ENCODE measurements around the gene TIA1. TPM values are rescaled to one million over a fixed set of nuclear protein-coding genes. Genes with fewer than 3 reads are reported as not detected.

The TIA1 gene
- total RNA-seq, 1 donor from 2014 or later: 149 TPM

DNA sequence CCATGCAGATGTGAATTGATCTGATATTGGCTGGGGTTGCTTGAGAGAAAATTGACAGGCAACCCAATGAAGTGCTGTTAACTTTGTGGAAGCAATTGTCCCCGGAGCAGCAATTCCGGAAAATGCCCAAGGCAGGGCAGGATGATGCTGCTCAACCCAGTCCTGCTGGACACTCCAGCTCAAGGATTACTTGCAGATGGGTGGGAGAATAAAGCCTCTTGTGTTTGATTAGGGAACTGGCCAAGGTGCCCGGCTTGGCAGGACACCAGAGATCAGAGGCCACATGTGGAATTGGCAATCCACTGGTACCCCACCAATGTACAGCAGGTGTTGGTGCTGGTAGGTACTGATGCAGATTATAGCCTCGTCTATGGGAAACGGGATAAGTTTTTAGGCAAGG, 45.3 kb downstream of the TIA1 start:
- intact Hi-C loops (cut with micrococcal nuclease): no loop called here
- ATAC-seq (ENCODE audit: low read depth): no peak
- H3K9me3 Mint-ChIP-seq: no peaks in the 10 kb centered on the region

DNA sequence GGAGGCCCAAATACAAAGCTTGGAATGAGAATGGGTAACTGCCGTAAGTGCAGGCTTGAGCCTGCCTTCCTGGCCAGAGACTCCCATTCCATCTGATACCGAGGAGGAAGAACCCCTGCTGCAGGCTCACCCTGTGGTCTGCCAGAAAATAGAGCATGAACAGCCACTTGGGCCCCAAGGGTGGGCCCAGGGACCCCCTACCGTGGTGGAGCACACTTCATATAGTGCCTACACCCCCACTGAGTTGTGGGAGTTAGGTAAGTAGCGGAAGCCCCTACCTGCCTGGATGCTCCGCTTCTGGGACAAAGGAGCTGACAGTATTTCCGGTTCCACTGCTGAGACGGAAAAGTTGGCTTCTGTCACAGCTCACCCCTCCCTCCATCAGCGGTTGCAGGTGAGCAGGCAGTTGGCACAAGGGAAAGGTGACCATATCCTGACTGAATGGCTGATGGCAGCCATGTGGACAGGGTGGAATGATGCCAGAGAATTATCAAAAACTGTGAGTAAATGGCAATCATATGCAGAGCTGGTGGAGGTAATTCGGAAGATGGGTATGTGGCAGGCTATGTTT, 46.1 kb downstream of the TIA1 start:
- Mint-ChIP-seq H3K27ac (no peak overlapping the region), H3K36me3 (ENCODE audit: low read depth) (no peaks in the 10 kb centered on the region), H3K4me3 (no peak overlapping the region), H3K4me1 (no peaks in the 10 kb centered on the region), H3K9me3 (no peaks in the 10 kb centered on the region), H3K27me3 (peaks cover 2% of the 10 kb centered on the region)
- POLR2A ChIA-PET: no interaction called here
- ATAC-seq (ENCODE audit: low read depth): no peak
- intact Hi-C loops (cut with micrococcal nuclease): no loop called here
- DNase-seq: no peak
- TF ChIP-seq, protein P1, sequence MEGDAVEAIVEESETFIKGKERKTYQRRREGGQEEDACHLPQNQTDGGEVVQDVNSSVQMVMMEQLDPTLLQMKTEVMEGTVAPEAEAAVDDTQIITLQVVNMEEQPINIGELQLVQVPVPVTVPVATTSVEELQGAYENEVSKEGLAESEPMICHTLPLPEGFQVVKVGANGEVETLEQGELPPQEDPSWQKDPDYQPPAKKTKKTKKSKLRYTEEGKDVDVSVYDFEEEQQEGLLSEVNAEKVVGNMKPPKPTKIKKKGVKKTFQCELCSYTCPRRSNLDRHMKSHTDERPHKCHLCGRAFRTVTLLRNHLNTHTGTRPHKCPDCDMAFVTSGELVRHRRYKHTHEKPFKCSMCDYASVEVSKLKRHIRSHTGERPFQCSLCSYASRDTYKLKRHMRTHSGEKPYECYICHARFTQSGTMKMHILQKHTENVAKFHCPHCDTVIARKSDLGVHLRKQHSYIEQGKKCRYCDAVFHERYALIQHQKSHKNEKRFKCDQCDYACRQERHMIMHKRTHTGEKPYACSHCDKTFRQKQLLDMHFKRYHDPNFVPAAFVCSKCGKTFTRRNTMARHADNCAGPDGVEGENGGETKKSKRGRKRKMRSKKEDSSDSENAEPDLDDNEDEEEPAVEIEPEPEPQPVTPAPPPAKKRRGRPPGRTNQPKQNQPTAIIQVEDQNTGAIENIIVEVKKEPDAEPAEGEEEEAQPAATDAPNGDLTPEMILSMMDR (IDR thresholded peaks at IDR 0.05): no peak
- CTCF ChIA-PET: no interaction called here

More for the DNA sequence above, 45.3 kb downstream of the TIA1 start:
- DNase-seq: no peak
- Mint-ChIP-seq H3K27me3 (no peaks in the 10 kb centered on the region), H3K4me1 (no peaks in the 10 kb centered on the region), H3K4me3 (no peak overlapping the region), H3K36me3 (ENCODE audit: low read depth) (peaks cover 1% of the 10 kb centered on the region), H3K27ac (no peak overlapping the region)
- CTCF ChIA-PET: no interaction called here
- TF ChIP-seq, protein P1 (IDR thresholded peaks at IDR 0.05): no peak
- POLR2A ChIA-PET: no interaction called here

DNA sequence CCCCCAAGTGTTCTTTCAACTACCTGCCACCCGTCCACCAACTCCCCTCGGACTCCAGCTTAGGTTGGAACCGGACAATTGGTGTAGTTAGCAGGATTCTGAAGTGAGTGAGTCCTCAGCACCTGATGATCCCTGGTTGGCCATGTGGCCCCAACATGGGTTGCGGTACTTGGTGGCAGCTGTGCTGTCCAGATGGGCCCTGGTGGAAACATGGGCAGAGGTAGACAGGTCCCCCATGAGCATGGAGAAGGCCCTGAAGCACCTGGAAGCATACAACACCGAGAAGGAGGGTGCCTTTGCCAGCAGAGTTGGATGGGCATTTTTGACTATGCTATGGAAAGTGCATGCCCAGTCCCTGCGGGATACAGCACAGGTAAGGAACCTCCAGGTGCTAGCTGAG, 46.6 kb downstream of the TIA1 start:
- no peaks in the 10 kb centered on the region for H3K36me3 Mint-ChIP-seq (ENCODE audit: low read depth)
- CTCF ChIA-PET: no interaction called here

DNA sequence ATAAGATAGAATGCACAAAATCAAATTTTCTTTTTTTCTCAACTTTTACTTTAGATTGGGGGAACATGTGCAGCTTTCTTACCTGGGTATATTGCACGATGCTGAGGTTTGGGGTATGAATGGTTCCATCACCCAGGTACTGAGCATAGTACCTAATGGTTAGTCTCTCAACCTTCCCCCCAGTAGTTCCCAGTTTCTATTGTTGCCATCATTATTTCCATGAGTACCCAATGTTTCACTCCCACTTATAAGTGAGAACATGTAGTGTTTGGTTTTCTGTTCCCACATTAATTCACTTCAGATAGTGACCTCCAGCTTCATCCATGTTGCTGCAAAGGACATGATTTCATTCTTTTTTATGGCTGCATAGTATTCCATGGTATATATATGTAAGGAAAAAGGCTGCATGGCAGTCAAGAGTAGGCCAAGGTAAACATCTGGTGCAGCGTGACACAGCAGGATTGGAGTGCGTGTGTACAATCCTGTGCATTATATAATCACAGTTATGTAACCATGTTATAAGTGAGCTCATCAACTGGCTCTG, 47.1 kb downstream of the TIA1 start:
- ATAC-seq (ENCODE audit: low read depth) (no peak), DNase-seq (no peak)
- H3K27me3 Mint-ChIP-seq: peaks cover 2% of the 10 kb centered on the region
- CTCF ChIA-PET: no interaction called here
- H3K9me3 Mint-ChIP-seq: no peaks in the 10 kb centered on the region
- no peaks in the 10 kb centered on the region for H3K4me1 Mint-ChIP-seq
- POLR2A ChIA-PET: no interaction called here
- no peak overlapping the region for H3K27ac Mint-ChIP-seq
- no peak overlapping the region for H3K4me3 Mint-ChIP-seq
- intact Hi-C loops (cut with micrococcal nuclease): no loop called here
- no peaks in the 10 kb centered on the region for H3K36me3 Mint-ChIP-seq (ENCODE audit: low read depth)
- TF ChIP-seq, protein P1 (IDR thresholded peaks at IDR 0.05): no peak

More for the DNA sequence above, 46.6 kb downstream of the TIA1 start:
- Mint-ChIP-seq H3K4me3 (no peak overlapping the region), H3K27ac (no peak overlapping the region), H3K9me3 (no peaks in the 10 kb centered on the region), H3K27me3 (peaks cover 2% of the 10 kb centered on the region), H3K4me1 (no peaks in the 10 kb centered on the region)
- POLR2A ChIA-PET: no interaction called here
- DNase-seq (no peak), ATAC-seq (ENCODE audit: low read depth) (no peak)
- intact Hi-C loops (cut with micrococcal nuclease): no loop called here
- TF ChIP-seq, protein P1 (IDR thresholded peaks at IDR 0.05): no peak

DNA sequence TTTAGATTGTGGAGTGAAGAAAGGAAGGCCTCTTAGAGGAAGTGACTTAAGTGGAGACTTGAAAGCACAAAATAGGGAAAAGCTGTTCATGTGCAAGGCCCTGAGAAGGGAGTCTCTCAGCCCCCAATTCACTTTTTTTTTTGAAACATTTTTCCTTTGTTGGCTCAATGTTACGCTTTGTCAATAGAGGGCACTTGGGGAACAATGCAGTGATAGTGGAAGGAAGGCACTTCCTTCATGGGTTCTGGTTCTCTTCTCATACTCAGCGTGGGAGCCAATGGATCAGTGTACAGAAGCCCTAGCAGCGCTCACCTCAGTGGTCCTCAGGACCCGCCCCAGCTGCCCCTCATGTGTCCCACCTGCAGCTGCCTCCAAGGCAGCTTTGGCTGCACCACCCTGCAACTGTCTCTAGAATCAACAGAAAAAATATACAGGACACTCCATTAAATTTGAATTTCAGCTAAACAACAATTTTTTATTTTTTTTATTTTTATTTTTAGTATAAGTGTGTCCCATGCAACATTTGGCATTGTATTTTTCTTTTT, 49.0 kb downstream of the TIA1 start:
- CTCF ChIA-PET: no interaction called here
- H3K9me3 Mint-ChIP-seq: no peaks in the 10 kb centered on the region
- peaks cover 2% of the 10 kb centered on the region for H3K27me3 Mint-ChIP-seq
- TF ChIP-seq, protein P1 (IDR thresholded peaks at IDR 0.05): no peak
- no peaks in the 10 kb centered on the region for H3K36me3 Mint-ChIP-seq (ENCODE audit: low read depth)
- H3K27ac Mint-ChIP-seq: no peak overlapping the region
- no peak for DNase-seq
- no peaks in the 10 kb centered on the region for H3K4me1 Mint-ChIP-seq
- no peak overlapping the region for H3K4me3 Mint-ChIP-seq
- intact Hi-C loops (cut with micrococcal nuclease): no loop called here
- POLR2A ChIA-PET: interaction anchor here (1.1 to 1.2 kb wide), 2 partner anchors 8 to 37 kb away, joined by 5 to 6 read pairs; partner anchors contain the start of gene C2orf42
- ATAC-seq (ENCODE audit: low read depth): no peak

Data from activated B cell treated with CpG ODN at 0.5 μM for 24 hours (primary cell).